OCI-M1 (cell line): ENCODE data around the gene STX1B.
"Not testable (repeated sequence)": the region's sequence is repeated elsewhere in the genome, so short reads cannot be mapped to it uniquely, and the experiment has no call there.

Source experiments
- DNase-seq: peaks from one replicate; lab custom pipeline; 2025; lab: John Stamatoyannopoulos, UW

STX1B gene

DNA sequence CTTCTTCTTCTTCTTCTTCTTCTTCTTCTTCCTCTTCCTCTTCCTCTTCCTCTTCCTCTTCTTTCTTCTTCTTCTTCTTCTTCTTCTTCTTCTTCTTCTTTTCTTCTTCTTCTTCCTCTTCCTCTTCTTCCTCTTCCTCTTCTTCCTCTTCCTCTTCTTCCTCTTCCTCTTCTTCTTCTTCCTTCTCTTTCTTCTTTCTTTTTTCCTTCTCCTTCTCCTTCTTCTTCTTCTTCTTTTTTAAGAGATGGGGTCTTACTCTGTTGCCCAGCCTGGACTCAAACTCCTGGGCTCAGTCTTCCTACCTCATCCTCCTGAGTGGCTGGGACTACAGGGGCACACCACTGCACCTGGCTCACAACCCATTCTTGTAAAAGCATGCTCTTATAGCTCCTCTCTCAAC, 2.9 kb upstream of the STX1B start:
- not testable (repeated sequence) for DNase-seq

DNA sequence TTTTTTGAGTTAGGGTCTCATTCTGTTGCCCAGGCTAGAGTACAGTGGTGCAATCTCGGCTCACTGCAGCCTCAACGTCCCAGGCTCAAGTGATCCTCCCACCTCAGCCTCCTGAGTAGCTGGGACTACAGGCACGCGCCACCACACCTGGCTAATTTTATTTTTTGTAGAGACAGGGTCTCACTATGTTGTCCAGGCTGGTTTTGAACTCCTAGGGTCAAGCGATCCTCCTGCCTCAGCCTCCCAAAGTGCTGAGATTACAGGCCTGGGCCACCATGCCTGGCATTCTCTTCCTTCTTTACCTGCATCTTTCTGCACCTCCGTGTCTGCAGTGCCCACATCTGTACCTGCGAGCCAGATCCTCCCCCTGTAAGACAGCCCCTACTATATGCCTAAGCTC, 1.4 kb upstream of the STX1B start:
- not testable (repeated sequence) for DNase-seq

DNA sequence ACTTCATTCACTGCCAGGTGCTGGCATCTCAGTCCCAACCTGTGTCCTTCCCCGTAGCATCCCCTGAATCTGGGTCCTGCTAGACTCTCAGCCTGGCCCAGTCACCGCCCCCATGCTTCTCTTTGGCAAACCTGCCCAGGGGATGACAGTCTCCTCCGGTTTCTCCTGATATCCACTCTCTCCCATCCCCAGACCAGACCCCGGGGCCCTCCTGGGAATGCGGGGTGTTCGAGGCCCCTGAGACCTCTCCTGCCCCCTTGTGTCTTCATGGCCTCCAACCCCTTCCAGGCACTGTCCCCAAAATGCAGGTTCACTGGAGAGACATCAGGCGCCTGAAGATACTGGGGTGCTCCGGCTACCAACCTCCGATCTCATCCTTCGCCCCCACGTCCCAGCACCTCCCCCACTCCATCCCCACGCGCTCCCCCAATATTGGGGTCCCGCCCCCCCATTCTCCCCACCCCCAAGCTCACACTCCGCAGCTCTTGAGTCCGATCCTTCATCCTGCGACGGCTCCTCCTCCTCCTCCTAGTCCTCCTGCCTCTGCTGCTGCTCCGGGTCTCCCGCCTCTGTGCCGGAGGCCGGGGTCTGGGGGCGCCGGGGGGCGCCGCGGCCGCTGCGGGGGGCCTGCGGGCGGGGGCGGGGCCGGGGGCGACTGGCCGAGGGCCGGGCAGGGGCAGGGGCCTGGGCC, 399 bp downstream of the STX1B start:
- DNase-seq = no peak

DNA sequence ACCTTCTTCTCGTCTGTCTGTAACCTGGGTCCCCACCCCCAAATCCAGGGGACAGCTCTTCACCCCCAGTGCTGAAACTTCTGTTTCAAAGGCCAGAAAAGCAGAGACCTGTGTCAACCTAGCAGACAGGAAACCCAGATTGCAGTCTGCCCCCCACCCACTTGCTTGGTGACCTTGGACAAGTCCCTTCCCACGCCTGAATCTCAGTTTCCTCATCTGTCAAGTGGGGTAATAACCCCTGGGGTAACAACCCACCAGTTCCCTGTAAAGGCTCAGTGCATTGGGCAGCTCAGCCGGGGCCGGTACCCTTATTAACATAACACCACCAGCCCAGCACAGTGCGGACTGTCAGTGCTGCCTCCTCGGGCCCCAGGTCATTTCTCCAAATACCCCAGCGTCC, 1.3 kb downstream of the STX1B start:
- DNase-seq = no peak

DNA sequence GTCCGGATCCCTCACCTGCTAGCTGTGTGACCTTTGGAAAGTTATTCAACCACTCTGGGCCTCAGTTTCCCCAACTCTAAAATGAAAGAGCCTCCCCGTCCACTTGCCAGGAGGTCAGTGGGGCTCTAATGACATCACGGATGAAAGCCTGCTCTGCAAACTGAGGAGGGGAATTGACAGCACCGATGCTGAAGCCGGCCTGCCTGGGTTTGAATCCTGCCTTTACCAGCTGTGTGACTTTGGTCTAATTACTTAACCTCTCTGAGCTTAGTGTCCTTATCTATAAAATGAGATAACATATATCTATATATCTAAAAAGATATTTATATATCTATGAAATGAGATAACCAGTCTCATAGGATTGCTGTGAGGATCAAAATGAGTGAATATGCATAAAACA, 1.9 kb downstream of the STX1B start:
- DNase-seq = no peak

DNA sequence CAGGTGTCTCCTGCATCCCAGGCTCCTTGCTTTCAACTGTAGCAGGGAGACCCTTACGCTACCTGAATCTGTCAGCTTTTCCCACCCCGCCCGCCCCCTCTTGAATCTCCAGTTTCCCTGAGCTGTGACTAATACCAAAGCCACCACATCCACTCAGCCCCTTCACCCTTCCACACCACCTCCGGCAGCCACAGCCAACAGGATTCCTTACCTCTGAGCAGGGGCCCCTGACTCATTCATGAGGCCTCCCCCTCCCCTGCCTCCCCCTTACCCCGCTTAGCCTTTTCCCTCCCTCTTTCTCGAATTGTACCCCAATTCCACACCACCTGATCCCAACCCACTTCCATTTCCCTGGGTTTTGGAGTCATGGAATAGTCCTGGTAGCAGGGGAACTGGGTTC, 2.3 kb downstream of the STX1B start:
- no peak for DNase-seq

DNA sequence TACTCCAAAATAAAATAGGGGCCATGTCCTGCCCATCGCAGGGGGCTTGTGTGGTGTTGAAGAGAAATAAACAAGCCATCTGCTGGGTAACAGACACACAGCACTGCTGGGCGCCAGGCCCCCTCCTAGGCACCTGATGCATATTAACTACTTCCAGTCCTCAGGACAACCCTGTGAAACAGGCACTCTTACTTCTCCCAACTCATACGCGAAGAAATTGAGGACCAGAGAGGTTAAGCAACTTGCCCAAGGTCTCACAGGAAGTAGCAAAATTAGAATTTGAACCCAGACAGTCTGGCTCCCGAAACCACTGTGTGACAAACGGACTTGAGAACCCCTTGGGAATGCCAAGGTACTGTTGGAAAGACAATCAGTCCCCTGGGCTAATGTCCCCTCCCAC, 2.8 kb downstream of the STX1B start:
- no peak for DNase-seq

DNA sequence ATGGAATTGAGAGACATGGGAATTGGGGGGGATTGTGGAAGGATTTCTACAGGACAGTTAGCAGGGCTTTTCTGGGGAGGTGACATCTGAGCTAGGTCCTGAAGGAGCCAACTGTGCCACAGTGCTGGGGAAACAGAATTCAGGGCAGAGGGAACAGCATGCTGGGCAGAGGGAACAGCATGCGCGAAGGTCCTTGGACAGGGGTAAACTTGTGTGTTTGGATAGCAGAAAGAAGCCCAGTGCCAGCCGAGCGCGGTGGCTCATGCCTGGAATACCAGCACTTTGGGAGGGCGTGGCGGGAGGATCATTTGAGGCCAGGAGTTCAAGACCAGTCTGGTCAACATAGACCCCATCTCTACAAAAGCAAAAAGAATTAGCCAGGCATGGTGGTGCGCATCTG, 3.8 kb downstream of the STX1B start:
- DNase-seq = no peak

DNA sequence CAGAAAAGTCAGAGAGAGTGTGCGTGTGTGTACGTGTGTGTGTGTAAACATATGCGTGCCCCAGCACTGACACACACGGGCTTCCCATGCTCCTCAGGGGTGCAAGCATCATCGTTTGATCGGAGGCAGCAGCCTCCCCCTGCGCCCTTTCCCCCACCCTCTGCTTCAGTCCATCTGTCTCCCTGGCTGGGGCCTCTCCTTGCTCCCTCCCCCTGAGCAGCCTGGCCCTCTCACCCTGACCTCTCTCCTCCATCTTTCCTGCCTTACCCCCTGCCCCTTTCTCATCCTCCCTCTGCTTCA, 4.4 kb downstream of the STX1B start:
- DNase-seq = no peak

DNA sequence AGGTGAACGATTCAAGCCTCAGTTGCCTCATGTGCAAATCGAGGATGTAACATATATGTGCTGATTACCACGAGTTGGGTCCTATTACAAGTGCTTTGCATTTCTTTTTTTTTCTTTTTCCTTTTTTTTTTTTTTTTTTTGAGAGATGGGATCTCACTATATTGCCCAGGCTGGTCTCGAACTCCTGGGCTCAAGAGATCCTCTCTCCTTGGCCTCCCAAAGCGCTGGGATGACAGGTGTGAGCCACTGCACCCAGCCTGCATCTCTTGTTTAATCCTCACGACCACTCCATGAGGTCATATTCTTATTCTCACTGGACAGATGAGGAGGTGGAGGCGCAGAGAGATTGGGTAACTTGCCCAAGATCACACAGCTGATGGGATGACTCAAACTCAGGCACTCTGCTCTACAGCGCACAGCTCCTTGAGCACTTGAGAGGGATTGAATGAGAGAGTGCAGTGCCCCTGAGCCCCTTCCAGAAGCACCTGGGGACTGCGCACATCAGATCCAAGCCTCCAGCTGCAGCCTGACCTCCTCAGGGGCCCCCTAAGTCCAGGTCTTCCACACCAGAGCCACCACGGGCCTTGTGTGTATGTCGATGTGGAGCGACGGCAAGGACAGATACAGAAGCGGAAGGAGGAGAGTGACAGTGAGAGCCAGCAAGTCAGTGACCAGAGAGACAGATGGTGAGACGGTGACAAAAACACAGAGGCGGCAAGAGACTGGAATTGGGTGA, 4.9 kb downstream of the STX1B start:
- no peak for DNase-seq

DNA sequence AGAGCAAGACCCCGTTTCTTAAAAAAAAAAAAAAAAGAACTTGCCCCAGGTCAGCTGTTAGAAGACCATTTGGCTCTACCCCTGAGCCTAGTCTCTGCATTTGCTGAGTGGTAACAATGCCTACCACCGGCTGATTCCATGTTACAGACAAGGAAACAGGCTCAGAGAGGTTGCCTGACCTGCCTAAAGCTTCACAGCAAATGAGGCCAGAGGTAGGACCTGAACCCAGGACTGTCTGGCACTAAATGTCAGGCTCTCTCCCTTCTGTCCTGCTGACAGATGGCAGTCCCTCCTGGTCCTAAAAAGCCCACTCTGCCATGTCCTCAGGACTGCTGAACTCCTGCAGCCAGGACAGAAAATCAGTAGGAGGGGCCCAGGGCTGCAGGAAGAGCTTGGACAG, 5.8 kb downstream of the STX1B start:
- DNase-seq = no peak

DNA sequence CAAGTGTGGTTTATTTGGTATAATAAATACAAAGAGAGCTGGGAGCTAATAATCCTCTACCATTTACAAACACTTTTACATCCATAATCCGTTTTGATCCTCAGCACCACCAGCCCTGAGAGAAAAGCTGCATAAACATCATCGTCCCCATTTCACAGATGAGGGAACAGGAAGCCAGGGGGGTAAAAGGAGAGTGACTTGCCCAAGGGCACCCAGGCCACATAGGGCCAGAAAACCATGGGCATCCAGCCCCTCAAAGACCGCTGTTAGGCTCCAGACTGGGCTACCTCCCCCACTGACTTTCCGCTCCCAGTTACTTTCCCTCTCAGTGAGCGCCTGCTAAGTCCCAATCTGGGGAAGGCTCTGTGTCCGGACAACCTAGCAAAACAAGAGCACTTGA, 6.7 kb downstream of the STX1B start:
- DNase-seq = no peak

DNA sequence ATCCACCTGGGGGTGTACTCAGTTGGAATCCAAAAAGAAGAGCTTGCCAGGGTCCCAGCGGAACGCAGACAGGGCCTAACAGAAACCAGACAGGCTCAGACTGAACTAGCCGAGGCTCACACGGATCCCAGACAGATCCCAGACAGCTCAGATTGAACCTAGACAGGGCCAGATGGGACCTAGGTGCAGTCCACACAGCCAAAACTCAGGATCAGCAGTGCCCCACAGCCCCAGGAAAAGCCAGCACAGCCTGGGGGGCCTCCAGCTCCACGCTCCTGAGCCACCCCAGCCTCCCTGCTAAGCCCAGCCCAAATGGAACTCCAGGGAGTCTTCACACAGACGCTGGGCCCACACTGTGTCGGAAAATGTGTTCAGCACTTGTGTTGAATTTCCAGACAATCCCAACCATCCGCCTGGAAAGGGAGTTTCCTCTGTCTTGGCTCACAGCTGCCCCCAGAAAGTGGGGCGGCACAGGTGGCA, 7.5 kb downstream of the STX1B start:
- DNase-seq = no peak

DNA sequence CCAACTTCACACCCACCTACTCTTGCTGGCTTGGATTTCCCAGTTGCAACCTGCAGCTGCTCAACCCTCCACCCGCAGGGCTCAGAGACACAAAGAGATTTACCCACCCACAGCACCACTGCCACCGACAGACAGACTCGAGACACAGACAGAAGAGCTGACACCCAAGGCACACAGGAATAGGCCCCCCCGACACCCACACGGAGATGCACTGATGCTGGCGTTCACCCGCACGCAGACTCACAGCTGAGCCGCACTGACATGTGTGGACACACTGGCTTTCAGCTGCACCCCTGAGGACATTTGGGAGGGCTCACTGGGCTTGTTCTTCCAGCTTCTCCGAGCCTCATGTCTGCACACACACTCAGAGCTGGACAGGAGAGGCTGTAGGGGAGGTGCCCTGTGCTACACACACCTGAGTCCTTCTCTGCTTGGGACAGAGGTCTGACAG, 8.2 kb downstream of the STX1B start:
- no peak for DNase-seq

DNA sequence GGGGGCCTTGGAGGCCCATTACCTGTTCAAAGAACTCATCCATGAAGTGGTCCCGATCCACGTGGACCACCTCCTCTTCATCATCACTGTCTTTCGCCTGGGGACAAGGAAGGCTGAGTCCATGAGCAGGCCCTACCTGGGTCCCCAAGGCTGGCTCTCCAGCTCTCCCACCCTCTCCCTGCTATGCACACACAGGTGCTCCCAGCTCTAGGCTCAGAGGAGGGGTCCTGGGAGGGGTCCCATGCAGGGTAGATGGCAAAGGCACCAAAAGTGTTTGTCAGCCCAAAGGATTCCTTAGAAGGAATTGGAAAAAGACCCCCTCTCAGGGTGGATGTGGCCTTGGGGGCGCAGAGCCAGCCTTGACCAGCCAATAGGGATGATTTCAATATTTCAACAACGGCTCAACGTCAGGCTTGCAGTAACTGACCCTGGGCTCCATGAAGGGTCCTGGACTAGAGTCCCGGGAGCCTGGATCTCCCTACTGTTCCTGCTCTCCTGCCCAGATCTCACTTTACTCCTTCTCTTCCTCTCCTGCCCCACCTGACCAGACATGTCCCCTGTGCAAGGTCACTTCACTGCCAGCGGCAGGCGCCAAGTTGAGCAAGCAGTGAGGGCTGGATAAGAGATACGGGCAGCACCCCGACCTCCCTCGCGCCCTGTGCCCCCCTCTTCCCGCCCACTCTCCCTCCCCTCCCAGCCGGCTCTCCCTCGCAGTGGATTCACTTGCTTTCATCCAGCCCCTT, 8.8 kb downstream of the STX1B start:
- no peak for DNase-seq

DNA sequence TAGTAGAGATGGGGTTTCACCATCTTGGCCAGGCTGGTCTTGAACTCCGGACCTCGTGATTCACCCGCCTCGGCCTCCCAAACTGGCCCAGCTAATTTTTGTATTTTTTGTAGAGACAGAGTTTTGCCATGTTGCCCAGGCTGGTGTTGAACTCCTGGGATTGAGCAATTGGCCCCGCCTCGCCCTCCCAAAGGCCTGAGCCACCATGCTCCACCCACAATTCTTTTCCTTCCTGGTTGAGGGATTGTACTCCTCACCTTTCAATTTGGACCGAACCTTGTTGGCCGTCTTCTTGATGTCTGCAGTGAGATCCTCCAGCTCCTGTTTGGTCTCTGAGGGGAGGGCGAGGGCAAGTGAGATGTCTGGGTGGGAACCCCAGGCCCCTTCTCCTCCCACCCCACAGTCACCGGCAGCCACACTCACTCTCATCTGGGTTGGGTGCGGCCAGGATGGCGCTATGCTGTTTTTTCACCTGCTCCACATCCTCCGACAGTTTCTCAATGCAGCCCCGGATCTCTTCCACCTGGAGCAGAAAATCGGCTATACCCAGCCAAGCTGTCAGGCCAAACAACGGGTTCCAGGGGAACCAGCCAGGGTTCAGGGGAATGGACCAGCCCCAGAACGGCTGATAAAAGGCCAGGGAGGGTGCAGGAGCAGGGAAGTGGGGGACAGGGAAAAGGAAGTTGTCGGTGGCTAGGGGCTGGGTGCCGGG, 9.6 kb downstream of the STX1B start:
- no peak for DNase-seq

DNA sequence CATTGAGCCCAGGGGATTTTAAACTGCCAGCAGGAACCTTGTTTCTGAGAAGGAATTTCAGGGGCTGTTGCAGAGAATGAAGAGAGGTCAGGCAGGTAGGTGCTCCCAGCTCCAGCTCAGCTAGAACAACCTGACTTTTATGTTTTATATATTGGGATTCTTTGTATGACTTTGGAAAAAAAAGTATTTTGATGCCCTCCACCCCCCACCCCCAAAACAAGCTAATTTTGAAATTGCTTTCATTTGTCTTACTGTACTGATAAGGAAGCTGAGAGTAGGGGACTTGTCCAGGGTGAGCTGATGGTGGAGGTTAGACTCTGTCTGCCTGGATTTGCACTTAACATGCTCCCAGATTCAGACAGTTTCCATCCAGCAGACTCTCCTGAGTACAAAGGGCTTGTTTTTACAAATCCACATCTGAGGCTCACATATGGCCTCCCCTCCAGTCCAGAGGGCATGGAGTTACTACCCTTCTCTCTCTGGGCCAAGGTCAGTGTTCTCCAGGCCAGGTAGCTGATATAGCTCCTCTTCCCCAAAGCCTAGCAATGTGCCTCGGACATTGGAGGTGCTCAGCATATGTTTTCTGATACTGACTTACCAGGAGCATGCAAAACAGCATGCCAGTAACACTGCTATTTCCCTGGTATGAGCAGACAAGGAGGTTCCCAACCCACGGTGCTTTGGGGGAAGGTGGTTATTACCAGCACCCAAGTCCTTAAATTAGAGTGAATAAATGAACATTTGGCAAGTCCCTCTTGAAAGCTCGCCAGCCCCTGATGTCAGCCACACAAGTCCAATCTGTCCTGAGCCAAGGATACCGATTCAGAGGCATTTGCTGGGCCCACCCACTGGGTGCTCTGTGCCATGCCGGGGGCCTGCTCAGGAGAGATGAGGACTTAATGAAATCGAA, 11.3 kb downstream of the STX1B start:
- peak; percentile 49 for DNase-seq

DNA sequence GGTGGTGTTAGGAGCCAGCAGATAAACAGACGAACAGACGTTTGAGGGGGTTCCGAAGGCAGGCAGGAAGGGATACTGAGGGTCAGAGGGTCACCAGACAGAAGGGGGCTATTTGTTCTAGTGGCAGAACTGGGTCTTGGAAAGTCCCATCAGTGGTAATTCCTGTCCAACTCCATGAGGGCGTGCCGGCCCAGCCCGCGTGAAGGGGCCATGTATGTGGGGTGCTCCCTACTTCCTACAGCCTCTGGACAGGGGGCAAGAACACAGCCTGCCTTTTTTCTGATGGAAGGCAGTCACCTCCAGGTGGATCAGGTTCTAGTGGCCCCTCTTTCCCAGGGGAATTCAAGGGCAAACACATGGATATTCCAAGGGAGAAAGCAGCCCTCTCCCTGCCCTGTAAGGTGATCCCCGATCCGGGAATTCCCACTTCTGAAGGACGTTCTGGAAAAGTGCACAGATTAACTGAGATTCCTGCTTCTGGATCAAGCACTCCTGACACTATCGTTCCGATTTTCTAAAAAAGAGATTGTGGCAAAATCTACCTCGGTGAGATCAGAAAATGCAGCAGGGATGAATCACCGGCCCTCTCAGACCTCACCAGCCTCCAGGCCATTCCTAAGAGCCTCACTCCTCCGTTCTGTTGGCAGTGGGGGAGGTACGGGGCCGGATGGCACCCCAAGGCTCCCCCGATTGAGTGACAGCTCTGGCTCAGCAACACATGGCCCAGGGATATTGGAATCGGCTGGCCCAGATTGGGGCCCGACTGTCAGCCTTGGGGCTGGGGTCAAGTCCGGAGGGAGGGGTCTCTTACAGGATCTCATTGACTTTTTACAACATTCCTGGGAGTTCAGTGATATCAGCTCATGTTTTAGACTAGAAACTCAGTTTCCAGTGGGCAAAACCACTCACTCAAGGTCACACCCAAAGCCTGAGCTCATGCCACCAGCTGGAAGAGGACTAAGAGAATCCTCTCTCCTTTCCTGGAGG, 12.4 kb downstream of the STX1B start:
- no peak for DNase-seq

DNA sequence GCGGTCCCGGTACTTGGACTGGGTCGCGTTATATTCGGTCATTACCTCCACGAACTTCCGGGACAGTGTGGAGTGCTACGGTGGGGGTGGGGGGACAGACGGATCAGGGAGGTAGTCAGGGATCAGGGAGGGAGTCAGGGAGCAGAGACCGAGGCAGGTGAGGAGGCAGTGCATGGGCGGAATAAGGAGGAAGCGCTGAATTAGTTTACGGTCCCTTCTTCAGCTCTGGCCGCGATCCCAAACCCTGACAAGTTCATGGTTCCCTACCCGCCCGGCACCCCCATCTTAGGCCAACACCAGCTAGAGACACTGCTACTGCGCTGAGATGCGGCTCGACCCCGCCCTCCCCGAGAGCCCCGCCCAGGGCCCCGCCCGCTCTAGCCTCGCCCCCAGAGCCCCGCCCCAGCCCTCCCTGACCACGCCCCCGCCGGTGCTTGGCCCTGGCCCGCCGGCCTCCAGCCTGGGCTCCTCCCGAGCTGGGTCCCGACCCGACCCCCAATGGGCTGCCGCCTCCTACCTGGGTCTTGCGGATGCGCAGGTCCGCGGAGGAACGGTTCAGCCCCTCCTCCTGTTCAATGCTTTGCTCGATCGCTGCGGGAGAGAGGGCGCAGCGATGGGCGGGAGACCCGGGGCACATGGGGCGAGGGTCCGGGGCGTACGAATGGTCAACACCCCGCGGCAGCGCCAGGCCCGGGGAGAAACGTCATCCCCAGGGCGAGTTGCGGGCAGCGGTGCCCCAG, 13.3 kb downstream of the STX1B start:
- DNase-seq = peak; percentile 71
